Suprapubic skin (tissue), 4 donors: ENCODE measurements around the gene ULK4. TPM values are rescaled to one million over a fixed set of nuclear protein-coding genes. Genes with fewer than 3 reads are reported as not detected.

Experiments used
- DNase-seq, 2 donors: peaks; one replicate each; pipeline ENCODE4 v3.0.0-alpha.2; 2019; ENCODE audit warnings: low spot score in 2 of 2
- H3K27ac ChIP-seq: fragments of 200-600 bp; sonication (generic); one replicate; pipeline ENCODE4 v1.5.1; 2019
- H3K27me3 ChIP-seq: fragments of 200-600 bp; sonication (generic); one replicate; pipeline ENCODE4 v1.5.1; 2019
- H3K36me3 ChIP-seq: fragments of 200-600 bp; sonication (generic); one replicate; pipeline ENCODE4 v1.5.1; 2019
- H3K4me1 ChIP-seq: fragments of 200-600 bp; sonication (generic); one replicate; pipeline ENCODE4 v1.5.1; 2019
- H3K4me3 ChIP-seq: fragments of 200-600 bp; sonication (generic); one replicate; pipeline ENCODE4 v1.5.1; 2019; ENCODE audit warnings: mild to moderate bottlenecking
- H3K9me3 ChIP-seq: fragments of 200-600 bp; sonication (generic); one replicate; pipeline ENCODE4 v1.5.1; 2019
- CTCF ChIP-seq, 2 donors: fragments of 200-600 bp in 1 of 2; fragments of 450-650 bp in 1 of 2; sonication (generic) in 1 of 2; IDR thresholded peaks; one replicate each; pipeline ENCODE4 v1.5.1; 2016 to 2019; ENCODE audit warnings: antibody characterized with exemption in 2 of 2, mild to moderate bottlenecking in 1 of 2, moderate library complexity in 1 of 2
- EP300 ChIP-seq: sonication (generic); formaldehyde crosslinking; IDR thresholded peaks from one replicate; pipeline ENCODE4 v1.6.1; 2017; ENCODE audit warnings: antibody characterized with exemption
- POLR2A ChIP-seq, 2 donors: fragments of 450-650 bp; IDR thresholded peaks; one replicate each; pipeline ENCODE4 v1.6.1; 2017; ENCODE audit warnings: antibody characterized with exemption in 2 of 2, mild to moderate bottlenecking in 2 of 2, moderate library complexity in 2 of 2
- POLR2AphosphoS5 ChIP-seq, 3 donors: sonication (generic); formaldehyde crosslinking; IDR thresholded peaks; one replicate each; pipeline ENCODE4 v1.6.1; 2017; ENCODE audit warnings: antibody characterized with exemption in 3 of 3
- WGBS: methylation state at CpG from one replicate; pipeline ENCODE4 v1.1.5; 2018; 5-methylcytosine and 5-hydroxymethylcytosine counted together
- total RNA-seq, 4 donors: library from RNA; depleted of rRNA; stranded (reverse); fragments of >200 nt; gene quantifications; one replicate each; pipeline ENCODE4 v1.1.0, GENCODE V29; 2016

ULK4 gene
- total RNA-seq, 4 donors from 2014 or later = 11.7 to 21.7 (median 16.6) TPM

- Histone ChIP-seq H3K4me1 (no peaks in the 10 kb centered on the region), H3K27me3 (no peaks in the 10 kb centered on the region), H3K4me3 (no peak overlapping the region), H3K27ac (no peak overlapping the region), H3K9me3 (no peaks in the 10 kb centered on the region), H3K36me3 (no peaks in the 10 kb centered on the region)
- DNase-seq = no peak
- 56% methylated on average over 2 of the region's 2 CpGs for WGBS
- TF ChIP-seq POLR2AphosphoS5 (IDR thresholded peaks at IDR 0.05) = no peak
- no peak for TF ChIP-seq CTCF (IDR thresholded peaks at IDR 0.05)
- TF ChIP-seq POLR2A (IDR thresholded peaks at IDR 0.05) = no peak
- no peak for TF ChIP-seq EP300
These were observed 711.1 kb downstream of the ULK4 start for GRCh38 chr3:41250825-41251224.

GRCh38 chr3:41249318-41249717 lies 712.6 kb downstream of the ULK4 start:
- WGBS = 100% methylated on average over 3 of the region's 3 CpGs
- TF ChIP-seq EP300 (no peak), POLR2A (IDR thresholded peaks at IDR 0.05) (no peak), CTCF (IDR thresholded peaks at IDR 0.05) (no peak), POLR2AphosphoS5 (IDR thresholded peaks at IDR 0.05) (no peak)

GRCh38 chr3:41248525-41248924 lies 713.4 kb downstream of the ULK4 start:
- H3K4me1 ChIP-seq = no peaks in the 10 kb centered on the region
- no peak overlapping the region for H3K4me3 ChIP-seq
- no peaks in the 10 kb centered on the region for H3K27me3 ChIP-seq
- TF ChIP-seq POLR2A (IDR thresholded peaks at IDR 0.05) = no peak
- TF ChIP-seq POLR2AphosphoS5 (IDR thresholded peaks at IDR 0.05) = no peak
- TF ChIP-seq EP300 = no peak
- no peak for TF ChIP-seq CTCF (IDR thresholded peaks at IDR 0.05)
- H3K36me3 ChIP-seq = no peaks in the 10 kb centered on the region
- no peak for DNase-seq
- 77% methylated on average over 3 of the region's 3 CpGs for WGBS
- no peaks in the 10 kb centered on the region for H3K9me3 ChIP-seq
- no peak overlapping the region for H3K27ac ChIP-seq

More at GRCh38 chr3:41249318-41249717, 712.6 kb downstream of the ULK4 start:
- no peak for DNase-seq
- Histone ChIP-seq H3K36me3 (no peaks in the 10 kb centered on the region), H3K4me1 (no peaks in the 10 kb centered on the region), H3K27ac (no peak overlapping the region), H3K9me3 (no peaks in the 10 kb centered on the region), H3K27me3 (no peaks in the 10 kb centered on the region), H3K4me3 (no peak overlapping the region)

- DNase-seq = no peak
- TF ChIP-seq POLR2A (IDR thresholded peaks at IDR 0.05) (no peak), POLR2AphosphoS5 (IDR thresholded peaks at IDR 0.05) (no peak), CTCF (IDR thresholded peaks at IDR 0.05) (no peak), EP300 (no peak)
- no peak overlapping the region for H3K4me3 ChIP-seq
- H3K9me3 ChIP-seq = no peaks in the 10 kb centered on the region
- no peak overlapping the region for H3K27ac ChIP-seq
- H3K4me1 ChIP-seq = no peaks in the 10 kb centered on the region
- WGBS = 62% methylated on average over 7 of the region's 12 CpGs
- no peaks in the 10 kb centered on the region for H3K27me3 ChIP-seq
- no peaks in the 10 kb centered on the region for H3K36me3 ChIP-seq
These were observed 714.6 kb downstream of the ULK4 start for GRCh38 chr3:41247055-41248004.

- no peak for DNase-seq
- Histone ChIP-seq H3K36me3 (peaks cover 11% of the 10 kb centered on the region), H3K4me1 (no peaks in the 10 kb centered on the region), H3K27me3 (no peaks in the 10 kb centered on the region), H3K4me3 (no peak overlapping the region), H3K9me3 (no peaks in the 10 kb centered on the region), H3K27ac (no peak overlapping the region)
- WGBS = 74% methylated on average over 6 of the region's 6 CpGs
- TF ChIP-seq POLR2AphosphoS5 (IDR thresholded peaks at IDR 0.05) (no peak), POLR2A (IDR thresholded peaks at IDR 0.05) (no peak)
These were observed 717.1 kb downstream of the ULK4 start for GRCh38 chr3:41244620-41245336.
